Testis (tissue), 3 donors: ENCODE results near the gene METTL6. TPM values are rescaled to one million over a fixed set of nuclear protein-coding genes. Genes with fewer than 3 reads are reported as not detected.
"Not testable (repeated sequence)": the region's sequence is repeated elsewhere in the genome, so short reads cannot be mapped to it uniquely, and the experiment has no call there.

Experiments
- DNase-seq: peaks from one replicate; pipeline ENCODE4 v3.0.0-alpha.2; 2019
- H3K27ac ChIP-seq, 2 donors: fragments of 200-600 bp; sonication (generic); one replicate each; pipeline ENCODE4 v1.5.1; 2019
- H3K27me3 ChIP-seq: fragments of 200-600 bp; sonication (generic); one replicate; pipeline ENCODE4 v1.5.1; 2019
- H3K36me3 ChIP-seq: fragments of 200-600 bp; sonication (generic); one replicate; pipeline ENCODE4 v1.5.1; 2017; ENCODE audit warnings: low read depth; ENCODE audit errors: missing control alignments
- H3K4me1 ChIP-seq: fragments of 200-600 bp; sonication (generic); one replicate; pipeline ENCODE4 v1.5.1; 2019
- H3K4me3 ChIP-seq, 2 donors: fragments of 200-600 bp; sonication (generic); one replicate each; pipeline ENCODE4 v1.5.1; 2017 to 2019
- H3K9me3 ChIP-seq: fragments of 200-600 bp; sonication (generic); one replicate; pipeline ENCODE4 v1.5.1; 2017
- POLR2A ChIP-seq: fragments of 450-650 bp; IDR thresholded peaks from one replicate; pipeline ENCODE4 v1.6.1; 2017; ENCODE audit warnings: antibody characterized with exemption, mild to moderate bottlenecking, moderate library complexity
- WGBS, 2 donors: methylation state at CpG; one replicate each; pipeline ENCODE4 v1.1.5; 2018; 5-methylcytosine and 5-hydroxymethylcytosine counted together
- intact Hi-C: fragments of 100-400 bp; cut with DNase I; formaldehyde crosslinking; loops from one replicate; pipeline ENCODE4 v1.15.1; 2023; ENCODE audit warnings: low total_unique reads
- polyA plus RNA-seq: library from polyadenylated mRNA; stranded (reverse); fragments of 350-450 nt; fragmentation: Illumina TruSeq; extraction: RNeasy Lipid Tissue Mini Kit (QIAGEN cat#74804); gene quantifications from one replicate; pipeline ENCODE4 v1.2.3, GENCODE V29; 2014; ENCODE audit warnings: low read depth, low replicate concordance; ENCODE audit not compliant: insufficient read depth
- total RNA-seq, 2 donors: library from RNA; depleted of rRNA; stranded (reverse); fragments of >200 nt; gene quantifications; one replicate each; pipeline ENCODE4 v1.2.3, GENCODE V29; 2016
- TF ChIP-seq, protein P1 (sequence below), 3 experiments: fragments of 450-650 bp in 2 of 3; fragments of 200-600 bp in 1 of 3; sonication (generic) in 1 of 3; IDR thresholded peaks; one replicate each; pipeline ENCODE4 v1.5.1; 2016 to 2019; ENCODE audit warnings: antibody characterized with exemption in 3 of 3, mild to moderate bottlenecking in 2 of 3, moderate library complexity in 1 of 3

METTL6 gene
- total and polyA plus RNA-seq, 3 donors from 2014 or later, result 42.9 to 49.4 (median 45.1) TPM

DNA sequence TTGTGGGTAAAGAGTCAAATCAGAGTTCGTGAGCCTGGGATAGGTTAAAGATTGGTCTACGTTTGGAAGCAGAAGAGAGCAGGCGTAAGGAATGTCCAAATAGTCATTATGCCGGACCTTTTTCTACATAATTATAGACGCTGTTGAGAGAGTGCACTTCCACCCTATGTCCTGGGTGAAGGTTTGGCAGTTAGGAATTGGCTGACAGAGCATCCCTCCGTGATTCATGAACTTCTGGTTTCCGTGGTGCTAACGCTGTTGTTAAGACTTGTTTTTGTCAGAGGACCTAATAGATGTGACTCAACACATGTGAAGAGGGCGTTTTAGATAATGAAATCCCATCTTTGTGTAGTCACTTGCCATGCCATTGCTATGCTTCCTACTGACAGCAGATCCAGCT is 1.2 kb upstream of the METTL6 start:
- Histone ChIP-seq H3K36me3 (no peaks in the 10 kb centered on the region), H3K27me3 (no peaks in the 10 kb centered on the region), H3K27ac (no peak overlapping the region), H3K9me3 (no peaks in the 10 kb centered on the region), H3K4me3 (peak overlapping the region; percentile 96 to 98), H3K4me1 (peaks cover 18% of the 10 kb centered on the region)
- WGBS, 2 donors, result 6 to 8% methylated on average over 9 of the region's 9 CpGs
- no peak for DNase-seq
- intact Hi-C loops, result no loop called here
- TF ChIP-seq, protein P1, sequence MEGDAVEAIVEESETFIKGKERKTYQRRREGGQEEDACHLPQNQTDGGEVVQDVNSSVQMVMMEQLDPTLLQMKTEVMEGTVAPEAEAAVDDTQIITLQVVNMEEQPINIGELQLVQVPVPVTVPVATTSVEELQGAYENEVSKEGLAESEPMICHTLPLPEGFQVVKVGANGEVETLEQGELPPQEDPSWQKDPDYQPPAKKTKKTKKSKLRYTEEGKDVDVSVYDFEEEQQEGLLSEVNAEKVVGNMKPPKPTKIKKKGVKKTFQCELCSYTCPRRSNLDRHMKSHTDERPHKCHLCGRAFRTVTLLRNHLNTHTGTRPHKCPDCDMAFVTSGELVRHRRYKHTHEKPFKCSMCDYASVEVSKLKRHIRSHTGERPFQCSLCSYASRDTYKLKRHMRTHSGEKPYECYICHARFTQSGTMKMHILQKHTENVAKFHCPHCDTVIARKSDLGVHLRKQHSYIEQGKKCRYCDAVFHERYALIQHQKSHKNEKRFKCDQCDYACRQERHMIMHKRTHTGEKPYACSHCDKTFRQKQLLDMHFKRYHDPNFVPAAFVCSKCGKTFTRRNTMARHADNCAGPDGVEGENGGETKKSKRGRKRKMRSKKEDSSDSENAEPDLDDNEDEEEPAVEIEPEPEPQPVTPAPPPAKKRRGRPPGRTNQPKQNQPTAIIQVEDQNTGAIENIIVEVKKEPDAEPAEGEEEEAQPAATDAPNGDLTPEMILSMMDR (IDR thresholded peaks at IDR 0.05), result no peak
- TF ChIP-seq POLR2A, result no peak

DNA sequence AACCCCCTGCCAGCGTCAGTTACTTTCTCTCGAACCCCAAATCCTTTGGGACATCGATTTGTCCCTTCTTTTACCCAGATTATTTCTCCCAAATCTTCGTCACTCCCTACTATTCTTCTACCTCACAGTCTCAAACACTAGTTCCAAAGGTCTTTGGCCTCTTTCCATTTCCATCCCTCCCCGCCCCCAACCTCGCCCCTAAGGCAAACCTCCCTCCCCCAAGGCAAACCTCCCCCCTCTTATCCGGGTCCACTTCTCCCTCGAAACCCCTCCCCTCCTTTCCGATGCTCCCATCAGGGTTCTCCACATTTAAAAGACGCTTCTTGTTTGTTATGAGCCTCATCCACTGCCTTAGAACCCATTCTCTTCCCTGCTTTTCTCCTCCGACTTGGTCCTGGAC is 637 bp upstream of the METTL6 start:
- peaks cover 18% of the 10 kb centered on the region for H3K4me1 ChIP-seq
- intact Hi-C loops, result no loop called here
- no peak for DNase-seq

GRCh38 chr3:15426579-15427118 is 695 bp downstream of the METTL6 start:
- peak overlapping the region; percentile 69 to 75 for H3K27ac ChIP-seq
- TF ChIP-seq, protein P1 (IDR thresholded peaks at IDR 0.05), result no peak
- TF ChIP-seq POLR2A, result no peak
- H3K4me1 ChIP-seq, result peaks cover 18% of the 10 kb centered on the region
- H3K9me3 ChIP-seq, result no peaks in the 10 kb centered on the region
- H3K36me3 ChIP-seq, result no peaks in the 10 kb centered on the region
- WGBS, 2 donors, result 32% methylated on average over 16 of the region's 16 CpGs
- no peaks in the 10 kb centered on the region for H3K27me3 ChIP-seq
- DNase-seq, result no peak
- peak overlapping the region; percentile 96 to 98 for H3K4me3 ChIP-seq
- intact Hi-C loops, result no loop called here

More for the DNA sequence above, 637 bp upstream of the METTL6 start:
- 0 to 1% methylated on average over 11 of the region's 11 CpGs for WGBS, 2 donors
- no peaks in the 10 kb centered on the region for H3K27me3 ChIP-seq
- TF ChIP-seq POLR2A, result no peak
- TF ChIP-seq, protein P1 (IDR thresholded peaks at IDR 0.05), result no peak
- H3K9me3 ChIP-seq, result no peaks in the 10 kb centered on the region
- peak overlapping the region; percentile 69 to 75 for H3K27ac ChIP-seq
- no peaks in the 10 kb centered on the region for H3K36me3 ChIP-seq
- peak overlapping the region; percentile 96 to 98 for H3K4me3 ChIP-seq

DNA sequence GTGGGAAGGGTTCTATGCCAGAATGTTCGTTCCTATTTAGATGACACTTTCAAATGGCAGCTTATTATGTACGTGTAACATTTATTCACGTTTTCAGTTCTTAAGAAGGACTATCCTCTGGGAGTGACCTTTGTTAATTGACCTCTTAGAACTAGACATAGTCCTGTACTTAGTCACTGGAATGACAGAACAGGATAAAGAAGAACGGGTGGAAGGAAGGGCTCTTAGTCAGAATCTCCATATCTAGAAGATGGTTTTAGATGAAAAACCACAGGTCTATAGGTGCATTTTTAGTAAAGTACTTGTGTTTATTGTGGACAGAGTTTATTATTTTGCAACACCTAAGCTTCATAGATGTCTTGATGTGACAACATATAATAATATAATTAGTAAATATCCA is 6.5 kb downstream of the METTL6 start:
- Histone ChIP-seq H3K4me3 (no peak overlapping the region), H3K9me3 (no peaks in the 10 kb centered on the region), H3K4me1 (peaks cover under 1% of the 10 kb centered on the region), H3K36me3 (no peaks in the 10 kb centered on the region), H3K27ac (no peak overlapping the region), H3K27me3 (no peaks in the 10 kb centered on the region)
- WGBS, 2 donors, result 84 to 85% methylated on average over 4 of the region's 4 CpGs
- TF ChIP-seq POLR2A, result no peak
- TF ChIP-seq, protein P1 (IDR thresholded peaks at IDR 0.05), result no peak
- no peak for DNase-seq
- intact Hi-C loops, result no loop called here

DNA sequence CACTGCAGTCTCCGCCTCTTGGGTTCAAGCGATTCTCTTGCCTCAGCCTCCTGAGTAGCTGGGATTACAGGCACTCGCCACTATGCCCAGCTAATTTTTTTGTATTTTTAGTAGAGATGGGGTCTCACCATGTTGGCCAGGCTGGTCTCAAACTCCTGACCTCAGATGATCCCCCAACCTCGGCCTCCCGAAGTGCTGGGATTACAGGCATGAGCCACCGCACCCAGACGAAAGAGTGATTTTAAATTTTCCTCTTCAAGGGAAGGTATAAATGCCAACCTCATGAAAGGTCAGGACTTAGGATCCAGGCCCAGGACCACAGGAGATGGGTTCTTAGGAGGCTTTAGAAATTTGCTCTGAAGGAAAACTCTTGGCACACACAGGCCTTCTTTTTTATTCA is 16.4 kb downstream of the METTL6 start:
- H3K27me3 ChIP-seq, H3K36me3 ChIP-seq, H3K27ac ChIP-seq, H3K4me1 ChIP-seq, H3K9me3 ChIP-seq, DNase-seq, H3K4me3 ChIP-seq: not testable (repeated sequence)
- WGBS, 2 donors, result 90 to 96% methylated on average over 7 of the region's 7 CpGs
- intact Hi-C loops, result loop anchor here (10.0 kb wide), 1 partner anchor 144 kb away; no protein-coding TSS in a partner anchor
